A673 (cell line): ENCODE measurements around the gene YWHAG.

Experiments used
- CTCF ChIP-seq: fragments of 300-800, 200-600 bp; sonication (generic); conservative IDR thresholded peaks from 2 replicates; pipeline ENCODE4 v1.5.1; 2017; ENCODE audit warnings: low read depth, mild to moderate bottlenecking, antibody characterized with exemption, low read length, moderate library complexity, mixed read lengths
- EZH2 ChIP-seq: fragments of 200-600 bp; sonication (generic); IDR thresholded peaks from 2 replicates; pipeline ENCODE4 v1.6.1; 2017; ENCODE audit warnings: borderline replicate concordance, low read depth, mild to moderate bottlenecking, mixed read lengths, antibody characterized with exemption, low read length; ENCODE audit not compliant: poor library complexity, severe bottlenecking

- TF ChIP-seq CTCF (no peak), EZH2 (no peak)
These were observed 18.6 kb upstream of the YWHAG start for GRCh38 chr7:76377186-76377918.
